ENCODE results near the gene DIS3L.
"Not testable (repeated sequence)": the region's sequence is repeated elsewhere in the genome, so short reads cannot be mapped to it uniquely, and the experiment has no call there.

DIS3L gene

DNA sequence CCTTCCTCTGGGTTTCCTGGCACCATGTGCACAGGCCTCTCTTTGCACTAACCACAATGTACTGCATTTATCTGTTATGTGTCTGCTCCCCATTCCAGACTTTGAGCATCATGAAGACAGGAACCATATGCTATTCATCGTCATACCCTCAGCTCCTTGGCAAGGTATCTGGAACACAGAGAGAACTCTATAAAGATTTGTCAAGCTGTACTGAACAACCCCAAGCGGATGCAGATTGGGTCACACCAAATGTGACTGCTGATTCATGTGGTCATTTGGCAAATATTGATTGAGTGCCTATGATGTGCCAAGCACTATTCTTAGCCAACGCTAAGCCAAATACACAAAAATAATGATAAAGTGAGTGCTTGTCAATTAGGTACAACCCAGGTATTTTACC is 32.3 kb upstream of the DIS3L start:
- TF ChIP-seq, protein P1, sequence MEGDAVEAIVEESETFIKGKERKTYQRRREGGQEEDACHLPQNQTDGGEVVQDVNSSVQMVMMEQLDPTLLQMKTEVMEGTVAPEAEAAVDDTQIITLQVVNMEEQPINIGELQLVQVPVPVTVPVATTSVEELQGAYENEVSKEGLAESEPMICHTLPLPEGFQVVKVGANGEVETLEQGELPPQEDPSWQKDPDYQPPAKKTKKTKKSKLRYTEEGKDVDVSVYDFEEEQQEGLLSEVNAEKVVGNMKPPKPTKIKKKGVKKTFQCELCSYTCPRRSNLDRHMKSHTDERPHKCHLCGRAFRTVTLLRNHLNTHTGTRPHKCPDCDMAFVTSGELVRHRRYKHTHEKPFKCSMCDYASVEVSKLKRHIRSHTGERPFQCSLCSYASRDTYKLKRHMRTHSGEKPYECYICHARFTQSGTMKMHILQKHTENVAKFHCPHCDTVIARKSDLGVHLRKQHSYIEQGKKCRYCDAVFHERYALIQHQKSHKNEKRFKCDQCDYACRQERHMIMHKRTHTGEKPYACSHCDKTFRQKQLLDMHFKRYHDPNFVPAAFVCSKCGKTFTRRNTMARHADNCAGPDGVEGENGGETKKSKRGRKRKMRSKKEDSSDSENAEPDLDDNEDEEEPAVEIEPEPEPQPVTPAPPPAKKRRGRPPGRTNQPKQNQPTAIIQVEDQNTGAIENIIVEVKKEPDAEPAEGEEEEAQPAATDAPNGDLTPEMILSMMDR (IDR thresholded peaks at IDR 0.05; ENCODE audit: extremely low read depth, insufficient read depth, missing control alignments): no peak
- no peak for DNase-seq (ENCODE audit: low spot score)
- in situ Hi-C loops (cut with MboI; ENCODE audit: low pct_unique_long_range_greater_than_20kb, low sequenced_read_pairs, unreplicated experiment): loop anchor here (25.0 kb wide), 1 partner anchor 99 kb away; no protein-coding TSS in a partner anchor

DNA sequence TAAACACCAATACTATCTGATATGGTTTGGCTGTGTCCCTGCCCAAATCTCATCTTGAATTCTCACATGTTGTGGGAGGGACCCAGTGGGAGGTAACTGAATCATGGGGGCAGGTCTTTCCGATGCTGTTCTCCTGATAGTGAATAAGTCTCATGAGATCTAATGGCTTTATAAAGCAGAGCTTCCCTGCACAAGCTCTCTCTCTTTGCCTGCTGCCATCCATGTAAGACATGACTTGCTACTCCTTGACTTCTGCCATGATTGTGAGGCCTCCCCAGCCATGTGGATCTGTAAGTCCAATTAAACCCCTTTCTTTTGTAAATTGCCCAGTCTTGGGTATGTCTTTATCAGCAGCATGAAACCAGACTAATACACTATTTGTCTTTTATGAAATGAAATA is 30.5 kb upstream of the DIS3L start:
- in situ Hi-C loops (cut with MboI; ENCODE audit: low pct_unique_long_range_greater_than_20kb, low sequenced_read_pairs, unreplicated experiment): loop anchor here (25.0 kb wide), 1 partner anchor 101 kb away; no protein-coding TSS in a partner anchor
- DNase-seq (ENCODE audit: low spot score): not testable (repeated sequence)

DNA sequence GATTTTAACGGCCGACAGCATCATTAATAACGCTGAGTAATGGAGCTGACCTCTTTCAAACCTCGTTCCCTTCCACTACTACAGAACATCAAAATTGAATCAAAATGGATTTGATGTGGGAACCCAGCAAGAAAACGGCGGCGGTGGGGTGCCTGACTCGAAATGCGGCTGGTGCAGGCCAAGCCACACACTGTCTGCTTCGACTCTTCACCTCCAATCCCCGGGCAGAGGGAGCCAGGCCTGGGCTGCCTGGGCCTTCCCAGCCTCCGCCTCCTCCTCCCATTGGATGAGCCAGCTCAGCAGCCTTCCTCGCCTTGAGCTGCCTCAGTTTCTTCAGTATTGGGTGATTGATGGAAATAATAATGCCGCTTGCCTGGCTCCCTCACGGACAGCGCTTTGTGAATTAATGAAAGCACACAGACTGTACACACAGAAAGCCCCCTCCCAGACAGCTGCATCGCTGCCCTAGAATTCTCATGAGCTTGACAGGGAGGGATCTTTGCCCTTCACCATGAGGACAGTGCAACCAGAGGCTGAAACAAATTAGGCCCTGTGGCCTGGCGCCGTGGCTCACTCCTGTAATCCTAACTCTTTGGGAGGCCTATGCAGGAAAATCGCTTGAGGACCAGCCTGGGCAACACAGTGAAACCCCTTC is 28.4 kb upstream of the DIS3L start:
- TF ChIP-seq, protein P1 (IDR thresholded peaks at IDR 0.05; ENCODE audit: extremely low read depth, insufficient read depth, missing control alignments): no peak
- in situ Hi-C loops (cut with MboI; ENCODE audit: low pct_unique_long_range_greater_than_20kb, low sequenced_read_pairs, unreplicated experiment): loop anchor here (25.0 kb wide), 1 partner anchor 103 kb away; no protein-coding TSS in a partner anchor
- DNase-seq (ENCODE audit: low spot score): no peak

DNA sequence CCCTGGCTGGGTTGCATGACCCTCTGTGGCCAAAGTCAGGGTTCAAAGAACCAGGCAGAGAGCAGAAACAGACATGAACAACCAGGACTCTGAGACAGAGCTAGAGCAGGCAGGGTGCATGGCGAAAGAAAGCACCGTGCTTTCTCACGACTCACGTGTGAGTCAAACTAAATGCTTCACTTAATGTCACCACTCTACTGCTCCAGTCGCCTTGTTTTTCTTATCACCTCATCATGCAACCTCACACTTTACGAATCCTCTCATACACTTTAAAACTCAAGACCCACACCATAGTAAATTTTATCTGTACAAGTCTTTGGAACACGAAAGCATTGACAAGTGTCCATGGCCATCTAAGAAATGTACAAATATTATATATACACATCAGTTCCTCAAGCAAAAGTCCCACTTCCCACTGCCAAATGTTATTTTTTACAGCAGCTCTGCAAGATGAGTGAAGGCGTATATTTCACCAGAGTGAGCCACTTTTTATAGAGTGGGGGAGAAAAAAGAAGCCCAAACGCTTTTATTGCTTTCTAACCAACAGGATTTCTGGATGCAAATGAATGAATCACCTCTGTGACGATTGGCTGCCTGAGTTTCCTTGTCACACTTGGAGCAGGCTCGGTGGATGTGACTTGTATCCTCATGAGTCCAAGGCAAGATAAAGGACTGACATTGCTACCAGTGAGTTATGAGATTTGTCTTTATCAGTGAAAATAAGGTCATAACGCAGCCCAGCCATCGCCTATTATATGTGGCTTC is 23.9 kb upstream of the DIS3L start:
- no peak for DNase-seq (ENCODE audit: low spot score)
- in situ Hi-C loops (cut with MboI; ENCODE audit: low pct_unique_long_range_greater_than_20kb, low sequenced_read_pairs, unreplicated experiment): loop anchor here (25.0 kb wide), 1 partner anchor 107 kb away; no protein-coding TSS in a partner anchor
- TF ChIP-seq, protein P1 (IDR thresholded peaks at IDR 0.05; ENCODE audit: extremely low read depth, insufficient read depth, missing control alignments): no peak

DNA sequence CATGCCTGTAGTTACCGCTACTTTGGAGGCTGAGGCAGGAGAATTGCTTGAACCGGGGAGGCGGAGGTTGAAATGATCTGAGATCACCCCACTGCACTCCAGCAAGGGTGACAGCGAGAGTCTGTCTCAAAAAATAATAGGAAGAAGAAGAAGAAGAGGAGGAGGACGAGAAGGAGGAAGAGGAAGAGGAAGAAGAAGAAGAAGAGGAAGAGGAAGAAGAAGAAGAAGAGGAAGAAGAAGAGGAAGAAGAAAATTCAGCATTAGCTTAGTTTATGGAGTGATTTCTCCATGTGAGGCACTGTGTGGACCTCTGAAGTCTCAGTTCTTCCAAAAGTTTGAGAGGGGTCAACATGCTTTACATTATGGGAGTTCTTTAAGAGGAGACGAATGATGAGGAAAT is 22.4 kb upstream of the DIS3L start:
- no peak for DNase-seq (ENCODE audit: low spot score)

DNA sequence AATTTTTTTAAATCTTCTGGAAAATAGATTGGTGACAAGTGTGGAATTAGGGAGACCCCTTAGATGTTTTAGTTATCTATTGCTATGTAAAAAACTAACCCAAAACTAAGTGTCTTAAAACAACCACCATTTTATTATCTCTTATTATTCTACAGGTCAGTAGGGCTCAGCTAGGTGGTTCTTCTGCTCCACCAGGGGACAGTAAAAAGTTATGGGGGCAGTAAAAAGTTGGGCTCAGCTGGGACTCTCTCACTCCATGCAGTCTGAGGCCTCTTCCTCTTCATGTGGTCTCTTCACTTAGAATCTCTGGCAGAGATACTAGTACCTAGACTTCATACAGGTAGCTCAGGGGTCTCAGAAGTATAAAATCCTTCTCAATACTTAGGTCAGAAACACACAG is 18.0 kb upstream of the DIS3L start:
- in situ Hi-C loops (cut with MboI; ENCODE audit: low pct_unique_long_range_greater_than_20kb, low sequenced_read_pairs, unreplicated experiment): no loop called here
- no peak for DNase-seq (ENCODE audit: low spot score)
- TF ChIP-seq, protein P1 (IDR thresholded peaks at IDR 0.05; ENCODE audit: extremely low read depth, insufficient read depth, missing control alignments): no peak

More for the DNA sequence above, 22.4 kb upstream of the DIS3L start:
- TF ChIP-seq, protein P1 (IDR thresholded peaks at IDR 0.05; ENCODE audit: extremely low read depth, insufficient read depth, missing control alignments): no peak
- in situ Hi-C loops (cut with MboI; ENCODE audit: low pct_unique_long_range_greater_than_20kb, low sequenced_read_pairs, unreplicated experiment): loop anchor here (25.0 kb wide), 1 partner anchor 109 kb away; no protein-coding TSS in a partner anchor

DNA sequence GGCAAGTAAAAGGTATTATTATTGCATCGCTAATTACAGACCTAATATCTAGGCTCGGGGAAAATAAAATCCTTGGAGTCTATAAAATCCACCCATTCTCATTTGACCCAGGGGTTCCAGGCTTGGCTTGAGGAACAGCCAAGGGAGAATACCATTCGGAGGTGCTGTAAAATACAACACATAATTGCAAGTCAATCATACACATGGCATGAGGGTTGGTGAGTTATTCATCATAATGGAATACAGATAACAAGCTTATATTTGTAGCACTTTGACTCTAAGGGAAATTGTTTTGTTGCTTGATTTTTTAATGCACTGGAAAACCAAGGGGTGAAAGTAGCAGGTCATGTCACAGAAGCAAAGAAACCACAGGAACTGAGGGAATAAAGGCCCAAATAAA is 16.8 kb upstream of the DIS3L start:
- DNase-seq (ENCODE audit: low spot score): no peak
- in situ Hi-C loops (cut with MboI; ENCODE audit: low pct_unique_long_range_greater_than_20kb, low sequenced_read_pairs, unreplicated experiment): no loop called here
- TF ChIP-seq, protein P1 (IDR thresholded peaks at IDR 0.05; ENCODE audit: extremely low read depth, insufficient read depth, missing control alignments): no peak

All from GM13977 (cell line).